HG03066 (cell line): Measurements from ENCODE around the gene PRSS2.

Experiments
- ATAC-seq: cut with Tn5 transposase; IDR thresholded peaks from one replicate; pipeline ENCODE4 v1.9.1; 2021; ENCODE audit warnings: low read depth; ENCODE audit not compliant: unreplicated experiment

Gene PRSS2

DNA sequence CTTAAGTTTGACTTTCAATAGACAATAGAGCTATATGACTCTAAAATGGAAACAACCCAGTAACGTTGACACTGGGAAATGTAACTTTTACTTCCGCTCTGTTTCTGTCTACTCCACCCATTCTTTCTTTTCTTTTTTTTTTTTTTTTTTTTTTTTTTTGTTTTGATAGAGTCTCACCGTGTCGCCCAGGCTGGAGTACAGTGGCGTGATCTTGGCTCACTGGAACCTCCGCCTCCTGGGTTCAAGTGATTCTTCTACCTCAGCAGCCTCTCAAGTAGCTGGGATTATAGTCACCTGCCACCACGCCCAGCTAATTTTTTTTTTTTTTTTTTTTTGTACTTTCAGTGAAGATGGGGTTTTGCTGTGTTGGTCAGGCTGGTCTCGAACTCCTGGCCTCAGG is 13.9 kb downstream of the PRSS2 start:
- no peak for ATAC-seq

DNA sequence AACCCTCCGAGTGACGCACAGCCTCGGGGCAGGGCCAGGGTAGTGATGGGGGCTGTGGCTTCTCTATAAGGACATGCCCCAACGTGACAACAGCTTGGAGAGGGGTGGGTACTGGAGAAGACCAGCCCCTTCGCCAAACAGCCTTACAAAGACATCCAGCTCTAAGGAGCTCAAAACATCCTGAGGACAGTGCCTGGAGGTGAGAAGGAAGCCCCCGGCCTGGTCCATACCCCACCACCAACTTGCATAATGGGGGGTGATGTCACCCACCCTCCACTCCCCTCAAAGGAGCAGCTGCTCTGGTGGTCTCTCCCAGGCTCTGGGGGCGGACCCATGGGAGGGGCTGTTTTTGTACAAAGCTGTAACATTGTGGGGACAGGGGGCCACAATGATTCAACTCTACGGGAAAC is 15.1 kb downstream of the PRSS2 start:
- ATAC-seq: no peak

DNA sequence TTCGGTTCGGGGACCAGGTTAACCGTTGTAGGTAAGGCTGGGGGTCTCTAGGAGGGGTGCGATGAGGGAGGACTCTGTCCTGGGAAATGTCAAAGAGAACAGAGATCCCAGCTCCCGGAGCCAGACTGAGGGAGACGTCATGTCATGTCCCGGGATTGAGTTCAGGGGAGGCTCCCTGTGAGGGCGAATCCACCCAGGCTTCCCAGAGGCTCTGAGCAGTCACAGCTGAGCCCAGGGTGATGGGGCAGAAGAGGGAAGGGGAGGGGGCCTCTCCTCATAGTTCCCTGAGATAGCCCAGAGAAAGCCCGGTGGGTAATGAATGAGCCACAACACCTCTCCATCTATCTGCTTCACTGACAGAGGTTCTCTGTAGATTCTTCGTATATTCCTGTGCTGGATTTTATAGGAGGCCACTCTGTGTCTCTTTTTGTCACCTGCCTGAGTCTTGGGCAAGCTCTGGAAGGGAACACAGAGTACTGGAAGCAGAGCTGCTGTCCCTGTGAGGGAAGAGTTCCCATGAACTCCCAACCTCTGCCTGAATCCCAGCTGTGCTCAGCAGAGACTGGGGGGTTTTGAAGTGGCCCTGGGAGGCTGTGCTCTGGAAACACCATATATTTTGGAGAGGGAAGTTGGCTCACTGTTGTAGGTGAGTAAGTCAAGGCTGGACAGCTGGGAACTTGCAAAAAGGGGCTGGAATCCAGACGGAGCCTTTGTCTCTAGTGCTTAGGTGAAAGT is 16.4 kb downstream of the PRSS2 start:
- no peak for ATAC-seq

DNA sequence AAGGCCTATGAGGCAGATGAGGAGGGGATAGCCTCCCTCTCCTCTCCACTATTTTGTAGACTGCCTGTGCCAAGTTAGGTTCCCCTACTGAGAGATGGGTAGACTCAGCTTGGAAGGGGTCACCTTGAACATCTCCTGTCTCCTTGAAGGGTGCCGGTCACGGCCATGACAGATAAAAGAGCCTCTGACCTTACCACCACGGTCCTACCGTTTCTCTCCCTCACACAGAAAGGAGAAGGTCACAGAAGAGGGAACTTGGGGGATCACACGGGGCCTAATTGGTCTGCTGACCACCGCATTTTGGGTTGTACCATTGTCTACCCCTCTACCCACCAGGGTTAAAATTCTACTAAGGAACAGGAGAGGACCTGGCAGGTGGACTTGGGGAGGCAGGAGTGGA is 17.0 kb downstream of the PRSS2 start:
- no peak for ATAC-seq

DNA sequence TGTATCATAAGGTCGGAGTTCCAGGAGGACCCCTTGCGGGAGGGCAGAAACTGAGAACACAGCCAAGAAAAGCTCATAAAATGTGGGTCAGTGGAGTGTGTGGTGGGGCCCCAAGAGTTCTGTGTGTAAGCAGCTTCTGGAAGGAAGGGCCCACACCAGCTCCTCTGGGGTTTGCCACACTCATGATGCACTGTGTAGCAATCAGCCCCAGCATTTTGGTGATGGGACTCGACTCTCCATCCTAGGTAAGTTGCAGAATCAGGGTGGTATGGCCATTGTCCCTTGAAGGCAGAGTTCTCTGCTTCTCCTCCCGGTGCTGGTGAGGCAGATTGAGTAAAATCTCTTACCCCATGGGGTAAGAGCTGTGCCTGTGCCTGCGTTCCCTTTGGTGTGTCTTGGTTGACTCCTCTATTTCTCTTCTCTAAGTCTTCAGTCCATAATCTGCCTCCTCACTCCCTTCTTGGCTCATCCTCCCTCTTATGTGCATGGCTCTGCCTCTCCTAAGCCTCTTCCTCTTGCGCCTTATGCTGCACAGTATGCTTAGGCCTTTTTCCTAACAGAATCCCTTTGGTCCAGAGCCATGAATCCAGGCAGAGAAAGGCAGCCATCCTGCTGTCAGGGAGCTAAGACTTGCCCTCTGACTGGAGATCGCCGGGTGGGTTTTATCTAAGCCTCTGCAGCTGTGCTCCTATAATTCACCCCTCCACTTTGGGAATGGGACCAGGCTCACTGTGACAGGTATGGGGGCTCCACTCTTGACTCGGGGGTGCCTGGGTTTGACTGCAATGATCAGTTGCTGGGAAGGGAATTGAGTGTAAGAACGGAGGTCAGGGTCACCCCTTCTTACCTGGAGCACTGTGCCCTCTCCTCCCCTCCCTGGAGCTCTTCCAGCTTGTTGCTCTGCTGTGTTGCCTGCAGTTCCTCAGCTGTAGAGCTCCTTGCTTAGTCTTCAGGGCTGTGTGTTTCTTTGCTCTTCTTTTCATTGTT is 17.8 kb downstream of the PRSS2 start:
- no peak for ATAC-seq

DNA sequence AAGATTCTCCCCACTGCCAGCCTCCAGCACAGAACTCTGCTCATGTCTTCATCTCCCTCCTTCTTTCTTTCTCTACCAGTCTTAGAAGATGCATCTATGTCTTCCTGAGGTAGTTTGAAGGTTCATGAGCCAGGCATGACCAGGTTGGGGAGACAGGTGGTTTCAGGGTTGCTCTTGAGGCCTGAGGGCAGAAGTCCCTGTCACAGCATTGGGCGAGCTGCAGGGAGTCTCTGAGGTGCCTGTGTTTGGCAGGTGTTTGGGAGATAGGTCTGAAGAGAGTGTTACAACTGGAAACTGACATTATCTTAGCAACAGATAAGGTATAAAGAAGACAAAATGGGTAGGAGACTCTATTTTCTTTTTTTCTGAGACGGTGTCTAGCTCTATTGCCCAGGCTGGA is 18.7 kb downstream of the PRSS2 start:
- ATAC-seq: no peak

DNA sequence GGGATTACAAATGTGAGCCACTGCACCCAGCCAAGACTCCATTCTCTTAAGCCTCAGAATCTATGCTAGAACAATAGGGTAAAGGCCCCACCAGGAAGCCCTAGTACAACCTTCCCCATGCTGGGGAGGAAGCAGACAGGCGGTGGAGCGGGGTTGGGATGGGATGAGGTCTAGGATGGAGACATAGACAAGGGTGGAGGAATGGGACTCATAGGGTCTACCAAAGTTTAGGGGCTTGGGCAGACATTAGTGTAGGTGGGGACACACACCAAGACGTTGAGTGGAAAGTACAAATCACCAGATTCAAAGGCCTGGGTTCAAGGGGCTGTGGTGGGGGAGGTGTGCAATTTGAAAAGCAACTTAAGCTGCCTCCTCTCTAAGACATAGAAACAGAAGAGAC is 19.3 kb downstream of the PRSS2 start:
- no peak for ATAC-seq

DNA sequence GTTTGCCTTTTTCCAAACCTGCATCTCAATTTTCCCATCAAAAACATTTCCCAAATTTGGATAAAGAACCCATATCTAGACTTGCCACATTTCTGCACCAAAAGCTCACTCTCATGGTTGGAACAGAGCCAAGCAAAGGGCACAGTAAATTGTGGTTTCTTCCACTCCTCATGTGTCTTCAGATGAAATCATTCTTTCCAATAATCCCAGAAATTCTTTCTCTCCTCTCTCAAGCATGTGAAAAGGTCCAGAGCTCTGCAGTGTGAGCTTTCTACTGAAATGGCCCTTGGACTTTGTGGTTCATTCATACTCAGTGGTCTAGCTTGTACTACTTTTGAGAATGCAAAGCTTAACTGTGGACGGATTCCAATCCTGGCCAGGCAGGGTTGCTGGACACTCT is 19.8 kb downstream of the PRSS2 start:
- ATAC-seq: no peak

DNA sequence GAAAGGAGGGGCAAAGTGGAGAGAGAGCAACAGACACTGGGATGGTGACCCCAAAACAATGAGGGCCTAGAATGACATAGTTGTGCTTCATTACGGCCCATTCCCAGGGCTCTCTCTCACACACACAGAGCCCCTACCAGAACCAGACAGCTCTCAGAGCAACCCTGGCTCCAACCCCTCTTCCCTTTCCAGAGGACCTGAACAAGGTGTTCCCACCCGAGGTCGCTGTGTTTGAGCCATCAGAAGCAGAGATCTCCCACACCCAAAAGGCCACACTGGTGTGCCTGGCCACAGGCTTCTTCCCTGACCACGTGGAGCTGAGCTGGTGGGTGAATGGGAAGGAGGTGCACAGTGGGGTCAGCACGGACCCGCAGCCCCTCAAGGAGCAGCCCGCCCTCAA is 20.7 kb downstream of the PRSS2 start:
- no peak for ATAC-seq

DNA sequence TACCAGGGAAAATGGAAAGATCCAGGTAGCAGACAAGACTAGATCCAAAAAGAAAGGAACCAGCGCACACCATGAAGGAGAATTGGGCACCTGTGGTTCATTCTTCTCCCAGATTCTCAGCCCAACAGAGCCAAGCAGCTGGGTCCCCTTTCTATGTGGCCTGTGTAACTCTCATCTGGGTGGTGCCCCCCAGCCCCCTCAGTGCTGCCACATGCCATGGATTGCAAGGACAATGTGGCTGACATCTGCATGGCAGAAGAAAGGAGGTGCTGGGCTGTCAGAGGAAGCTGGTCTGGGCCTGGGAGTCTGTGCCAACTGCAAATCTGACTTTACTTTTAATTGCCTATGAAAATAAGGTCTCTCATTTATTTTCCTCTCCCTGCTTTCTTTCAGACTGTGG is 21.4 kb downstream of the PRSS2 start:
- ATAC-seq: no peak

DNA sequence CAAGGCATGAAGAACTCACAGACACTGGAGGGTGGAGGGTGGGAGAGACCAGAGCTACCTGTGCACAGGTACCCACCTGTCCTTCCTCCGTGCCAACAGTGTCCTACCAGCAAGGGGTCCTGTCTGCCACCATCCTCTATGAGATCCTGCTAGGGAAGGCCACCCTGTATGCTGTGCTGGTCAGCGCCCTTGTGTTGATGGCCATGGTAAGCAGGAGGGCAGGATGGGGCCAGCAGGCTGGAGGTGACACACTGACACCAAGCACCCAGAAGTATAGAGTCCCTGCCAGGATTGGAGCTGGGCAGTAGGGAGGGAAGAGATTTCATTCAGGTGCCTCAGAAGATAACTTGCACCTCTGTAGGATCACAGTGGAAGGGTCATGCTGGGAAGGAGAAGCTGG is 21.8 kb downstream of the PRSS2 start:
- no peak for ATAC-seq

DNA sequence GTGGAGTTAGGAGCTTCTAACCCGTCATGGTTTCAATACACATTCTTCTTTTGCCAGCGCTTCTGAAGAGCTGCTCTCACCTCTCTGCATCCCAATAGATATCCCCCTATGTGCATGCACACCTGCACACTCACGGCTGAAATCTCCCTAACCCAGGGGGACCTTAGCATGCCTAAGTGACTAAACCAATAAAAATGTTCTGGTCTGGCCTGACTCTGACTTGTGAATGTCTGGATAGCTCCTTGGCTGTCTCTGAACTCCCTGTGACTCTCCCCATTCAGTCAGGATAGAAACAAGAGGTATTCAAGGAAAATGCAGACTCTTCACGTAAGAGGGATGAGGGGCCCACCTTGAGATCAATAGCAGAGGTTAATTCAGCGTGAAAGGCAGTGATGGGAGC is 22.4 kb downstream of the PRSS2 start:
- ATAC-seq: no peak

DNA sequence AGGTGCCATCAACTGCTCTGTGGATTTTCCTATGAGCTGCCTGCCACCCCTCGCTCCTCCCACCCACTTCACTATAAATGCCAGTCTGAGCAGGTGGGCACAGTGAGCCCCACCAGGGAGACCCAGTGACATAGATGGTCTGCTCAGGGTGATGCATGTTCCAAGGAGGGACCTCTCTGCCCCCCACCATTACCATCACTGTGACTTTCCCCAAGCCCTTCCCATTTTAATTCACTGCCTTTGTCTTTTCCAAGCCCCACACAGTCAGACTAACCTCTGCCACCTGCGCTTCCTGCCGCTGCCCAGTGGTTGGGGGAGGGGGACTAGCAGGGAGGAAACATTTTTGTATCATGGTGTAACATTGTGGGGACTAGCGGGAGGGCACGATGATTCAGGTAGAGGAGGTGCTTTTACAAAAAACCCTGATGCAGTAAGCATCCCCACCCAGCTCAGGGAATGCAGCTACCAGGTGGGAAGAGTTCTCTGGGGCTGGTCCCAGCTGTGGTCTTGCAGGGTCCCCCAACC is 24.6 kb downstream of the PRSS2 start:
- no peak for ATAC-seq

DNA sequence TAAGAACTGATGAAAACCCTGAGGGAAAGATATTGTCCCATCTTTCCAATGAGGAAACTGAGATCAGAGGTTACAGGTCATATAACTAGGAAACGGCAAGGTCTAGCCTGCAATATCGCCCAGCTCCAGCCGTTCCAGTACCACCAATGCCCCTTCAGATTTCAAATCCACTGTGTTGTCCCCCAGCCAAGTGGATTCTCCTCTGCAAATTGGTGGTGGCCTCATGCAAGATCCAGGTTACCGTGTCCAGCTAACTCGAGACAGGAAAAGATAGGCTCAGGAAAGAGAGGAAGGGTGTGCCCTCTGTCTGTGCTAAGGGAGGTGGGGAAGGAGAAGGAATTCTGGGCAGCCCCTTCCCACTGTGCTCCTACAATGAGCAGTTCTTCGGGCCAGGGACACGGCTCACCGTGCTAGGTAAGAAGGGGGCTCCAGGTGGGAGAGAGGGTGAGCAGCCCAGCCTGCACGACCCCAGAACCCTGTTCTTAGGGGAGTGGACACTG is 25.3 kb downstream of the PRSS2 start:
- ATAC-seq: no peak

DNA sequence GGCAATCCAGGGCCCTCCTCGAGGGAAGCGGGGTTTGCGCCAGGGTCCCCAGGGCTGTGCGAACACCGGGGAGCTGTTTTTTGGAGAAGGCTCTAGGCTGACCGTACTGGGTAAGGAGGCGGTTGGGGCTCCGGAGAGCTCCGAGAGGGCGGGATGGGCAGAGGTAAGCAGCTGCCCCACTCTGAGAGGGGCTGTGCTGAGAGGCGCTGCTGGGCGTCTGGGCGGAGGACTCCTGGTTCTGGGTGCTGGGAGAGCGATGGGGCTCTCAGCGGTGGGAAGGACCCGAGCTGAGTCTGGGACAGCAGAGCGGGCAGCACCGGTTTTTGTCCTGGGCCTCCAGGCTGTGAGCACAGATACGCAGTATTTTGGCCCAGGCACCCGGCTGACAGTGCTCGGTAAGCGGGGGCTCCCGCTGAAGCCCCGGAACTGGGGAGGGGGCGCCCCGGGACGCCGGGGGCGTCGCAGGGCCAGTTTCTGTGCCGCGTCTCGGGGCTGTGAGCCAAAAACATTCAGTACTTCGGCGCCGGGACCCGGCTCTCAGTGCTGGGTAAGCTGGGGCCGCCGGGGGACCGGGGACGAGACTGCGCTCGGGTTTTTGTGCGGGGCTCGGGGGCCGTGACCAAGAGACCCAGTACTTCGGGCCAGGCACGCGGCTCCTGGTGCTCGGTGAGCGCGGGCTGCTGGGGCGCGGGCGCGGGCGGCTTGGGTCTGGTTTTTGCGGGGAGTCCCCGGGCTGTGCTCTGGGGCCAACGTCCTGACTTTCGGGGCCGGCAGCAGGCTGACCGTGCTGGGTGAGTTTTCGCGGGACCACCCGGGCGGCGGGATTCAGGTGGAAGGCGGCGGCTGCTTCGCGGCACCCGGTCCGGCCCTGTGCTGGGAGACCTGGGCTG is 26.0 kb downstream of the PRSS2 start:
- peak; percentile 41 for ATAC-seq

DNA sequence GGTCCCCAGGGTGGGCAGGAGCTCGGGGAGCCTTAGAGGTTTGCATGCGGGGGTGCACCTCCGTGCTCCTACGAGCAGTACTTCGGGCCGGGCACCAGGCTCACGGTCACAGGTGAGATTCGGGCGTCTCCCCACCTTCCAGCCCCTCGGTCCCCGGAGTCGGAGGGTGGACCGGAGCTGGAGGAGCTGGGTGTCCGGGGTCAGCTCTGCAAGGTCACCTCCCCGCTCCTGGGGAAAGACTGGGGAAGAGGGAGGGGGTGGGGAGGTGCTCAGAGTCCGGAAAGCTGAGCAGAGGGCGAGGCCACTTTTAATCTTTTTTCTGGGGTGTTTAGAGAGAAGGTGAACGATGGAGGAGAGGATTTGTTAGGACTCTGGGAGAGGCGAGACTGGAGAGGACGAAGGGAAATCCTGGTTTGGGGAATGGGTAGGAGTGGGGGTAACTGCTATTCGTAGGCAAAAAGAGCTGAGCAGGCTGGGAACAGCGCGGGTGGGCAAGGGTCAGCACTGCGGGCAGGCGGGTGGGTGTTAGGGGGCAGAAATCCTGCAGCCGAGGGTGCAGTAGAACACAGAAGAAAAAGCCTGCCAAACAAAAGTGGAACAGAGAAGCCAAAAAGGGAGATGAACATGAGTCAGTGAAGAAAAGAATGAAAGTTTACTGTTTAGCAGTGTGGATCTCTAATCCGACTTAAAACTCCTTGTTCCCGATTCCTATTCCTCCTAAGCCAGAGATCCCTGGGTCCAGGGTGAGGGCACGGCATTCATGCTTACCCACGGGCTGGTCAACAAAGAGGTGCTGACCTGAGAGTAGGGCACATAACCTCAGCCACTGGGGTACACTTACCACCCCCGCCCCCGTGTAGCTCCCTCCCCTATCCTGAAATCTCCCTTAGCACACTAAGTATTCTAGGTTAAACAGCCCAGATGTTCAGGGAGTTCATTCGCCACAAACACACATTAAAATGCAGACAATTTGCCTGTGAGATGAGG is 26.9 kb downstream of the PRSS2 start:
- ATAC-seq: peak; percentile 29

DNA sequence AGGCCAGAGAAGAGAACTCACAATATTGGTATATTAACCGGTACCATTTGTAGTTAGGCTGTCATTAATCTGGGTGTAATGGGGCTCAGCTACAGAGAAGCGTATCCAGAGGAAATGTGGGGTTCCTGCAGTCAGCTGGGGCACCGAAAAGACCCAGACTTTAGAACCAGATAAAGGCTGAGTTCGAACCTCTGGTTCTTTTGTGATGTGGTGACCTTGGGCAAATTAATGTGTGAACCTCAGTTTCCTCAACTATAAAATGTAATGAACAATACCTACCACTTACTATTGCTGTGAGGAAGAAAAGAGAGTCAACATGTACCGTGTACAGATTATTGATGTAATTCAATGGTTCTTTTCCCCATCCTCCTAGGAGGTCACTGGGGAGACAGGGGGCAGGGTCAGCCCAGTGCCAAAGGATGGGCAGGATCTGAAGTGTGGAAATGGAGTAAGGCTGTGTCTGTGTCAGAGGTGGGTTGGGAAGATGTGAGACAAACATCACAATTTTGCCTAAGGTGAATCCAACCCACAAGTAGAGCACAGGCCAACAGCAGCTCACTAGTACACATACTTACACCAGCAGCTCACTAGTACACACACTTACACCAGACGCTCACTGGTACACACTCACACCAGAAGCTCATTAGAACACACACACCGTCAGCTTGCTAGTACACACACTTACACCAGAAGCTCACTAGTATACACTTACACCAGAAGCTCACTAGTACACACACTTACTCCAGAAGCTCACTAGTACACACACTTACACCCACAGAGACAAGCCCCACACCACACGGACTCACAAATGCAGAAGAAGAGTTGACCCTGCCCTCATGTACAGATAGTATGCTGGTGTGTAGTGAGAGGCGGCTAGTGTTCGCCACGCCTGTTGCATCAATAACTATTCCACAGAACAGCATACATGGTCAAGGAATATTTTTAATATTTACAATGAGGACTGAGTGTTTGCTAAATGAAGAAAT is 28.0 kb downstream of the PRSS2 start:
- ATAC-seq: no peak

DNA sequence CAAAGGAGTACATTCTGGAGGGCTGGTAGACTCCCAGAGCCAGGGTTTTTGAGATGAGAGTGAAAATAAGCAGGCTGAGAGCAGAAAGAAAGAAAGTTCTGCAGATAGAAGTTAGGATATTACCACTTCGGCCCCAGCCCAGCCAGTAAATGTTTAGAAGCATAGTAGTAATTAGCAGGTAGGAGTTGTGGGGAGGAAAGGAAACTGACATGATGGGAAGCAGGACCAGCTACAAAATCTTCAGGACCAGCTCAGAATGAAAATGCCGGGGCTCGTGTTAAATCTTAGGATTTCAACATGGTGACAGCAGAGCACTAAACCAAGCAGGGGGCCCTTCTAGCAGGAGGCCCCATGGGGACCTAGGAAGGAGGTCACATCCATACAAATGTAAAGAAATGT is 28.7 kb downstream of the PRSS2 start:
- ATAC-seq: no peak
